Globus pallidus (tissue), 1 donor: ENCODE measurements around the gene KCNJ9.
"Not testable (repeated sequence)": the region's sequence is repeated elsewhere in the genome, so short reads cannot be mapped to it uniquely, and the experiment has no call there.

Experiments used
- DNase-seq: peaks from one replicate; pipeline ENCODE4 v3.0.0-alpha.2; 2015; ENCODE audit warnings: low spot score

The KCNJ9 gene

GRCh38 chr1:160081261-160081936 is at the start of gene KCNJ9:
TSS of gene KCNJ9 (plus strand) at chr1:160081538. CDS start at chr1:160084031, 2,493 bp downstream.
- DNase-seq = peak; percentile 94

DNA sequence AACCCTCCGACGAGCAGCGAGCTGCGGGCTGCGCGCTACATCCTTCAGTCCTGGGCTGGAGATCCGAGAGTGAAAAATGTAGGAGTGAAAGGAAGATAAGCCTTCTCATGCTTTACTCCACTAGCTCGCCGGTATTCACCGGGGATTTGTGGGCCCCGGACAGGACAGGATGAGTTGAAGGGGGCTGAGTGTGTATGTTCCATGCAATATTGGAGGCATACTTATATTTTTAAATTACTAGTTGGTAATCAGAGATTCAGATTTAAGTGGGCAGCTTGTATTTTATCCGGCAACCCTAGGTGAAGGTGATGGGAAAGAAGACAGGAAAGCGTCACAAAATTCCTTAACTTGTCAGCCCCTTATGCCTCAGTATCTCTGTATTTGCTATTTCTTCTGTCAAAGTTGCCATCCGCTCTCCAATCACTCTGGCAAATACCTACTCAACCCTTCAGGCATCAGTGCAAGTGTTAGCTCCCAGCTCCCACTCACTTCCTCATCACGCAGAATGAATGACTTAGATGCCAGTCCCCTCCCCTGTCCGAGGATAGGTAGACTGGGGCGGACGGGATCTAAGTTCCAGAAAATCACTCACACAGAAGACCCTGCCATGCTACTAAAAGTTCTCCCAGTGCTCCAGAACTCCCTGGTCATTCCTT is 49.0 kb upstream of the KCNJ9 start:
- no peak for DNase-seq

GRCh38 chr1:160040476-160040875 is 40.9 kb upstream of the KCNJ9 start:
- no peak for DNase-seq

GRCh38 chr1:160043543-160043942 is 37.8 kb upstream of the KCNJ9 start:
- DNase-seq = no peak

GRCh38 chr1:160045653-160046052 is 35.7 kb upstream of the KCNJ9 start:
- DNase-seq = peak; percentile 49

DNA sequence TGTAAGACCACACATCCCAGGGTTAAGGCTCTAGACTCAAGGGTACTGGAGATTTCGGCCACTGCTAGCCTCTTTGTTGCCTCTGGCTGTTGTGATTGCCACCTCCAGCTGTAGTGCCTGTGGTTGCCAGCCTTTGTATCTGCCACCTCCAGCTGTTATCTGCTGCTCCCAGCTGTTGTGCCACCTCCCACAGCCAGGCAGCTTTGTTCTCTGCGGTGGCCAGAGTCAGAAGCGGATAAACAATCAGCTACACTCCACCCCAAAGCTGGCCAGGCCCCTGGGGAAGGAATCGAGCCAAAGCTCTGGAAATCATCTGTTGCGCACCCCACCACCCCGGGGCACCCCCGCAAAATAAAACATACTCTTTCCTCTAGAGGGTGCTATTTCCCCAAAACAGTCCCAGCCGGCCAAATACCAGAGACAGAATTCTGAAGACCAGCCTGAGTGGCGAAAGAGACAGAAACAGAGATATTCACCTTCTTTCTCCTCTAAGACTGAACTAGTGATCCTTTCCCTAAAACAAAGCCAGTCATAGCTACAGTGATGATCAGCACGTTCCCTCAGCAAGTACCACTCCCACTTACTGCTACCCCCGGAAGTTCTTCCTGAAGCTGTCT is 34.7 kb upstream of the KCNJ9 start:
- DNase-seq = peak; percentile 98

DNA sequence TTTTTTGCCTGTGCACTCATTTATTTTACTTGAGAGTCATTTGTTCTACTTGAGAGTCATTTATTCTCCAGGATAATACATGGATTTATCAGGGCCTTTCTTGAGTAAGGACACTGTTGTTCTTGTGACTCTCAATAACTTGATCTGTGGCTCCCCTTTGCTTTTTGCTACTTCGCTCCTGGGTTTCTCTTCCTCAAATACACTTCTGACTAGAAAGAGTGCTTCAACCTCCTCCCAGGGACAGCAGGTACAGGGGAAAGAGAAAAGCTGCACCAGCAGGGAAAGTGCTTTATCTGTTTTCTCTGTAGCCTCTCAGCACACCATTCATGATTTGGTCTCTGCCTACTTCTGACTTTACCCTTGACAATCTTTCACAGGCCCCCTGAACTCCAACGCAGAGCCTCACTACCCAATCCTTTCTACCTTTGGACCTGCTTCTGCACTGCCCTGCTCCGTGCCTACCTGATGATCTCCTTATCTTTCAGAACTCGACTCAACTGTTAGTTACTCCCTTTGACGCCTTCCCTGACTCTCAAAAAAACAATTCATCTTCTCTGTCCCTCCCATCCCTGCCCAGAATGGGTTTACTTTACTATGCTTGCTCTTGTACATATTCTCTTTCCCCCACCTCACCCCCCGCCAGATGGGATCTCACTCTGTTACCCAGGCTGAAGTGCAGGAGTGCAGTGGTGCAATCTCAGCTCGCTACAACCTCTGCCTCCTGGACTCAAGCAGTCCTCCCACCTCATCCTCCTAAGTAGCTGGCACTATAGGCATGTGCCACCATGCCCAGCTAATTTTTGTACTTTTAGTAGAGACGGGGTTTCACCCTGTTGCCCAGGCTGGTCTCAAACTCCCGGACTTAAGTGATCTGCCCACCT is 34.0 kb upstream of the KCNJ9 start:
- no peak for DNase-seq

GRCh38 chr1:160048335-160048734 is 33.0 kb upstream of the KCNJ9 start:
- DNase-seq = no peak

DNA sequence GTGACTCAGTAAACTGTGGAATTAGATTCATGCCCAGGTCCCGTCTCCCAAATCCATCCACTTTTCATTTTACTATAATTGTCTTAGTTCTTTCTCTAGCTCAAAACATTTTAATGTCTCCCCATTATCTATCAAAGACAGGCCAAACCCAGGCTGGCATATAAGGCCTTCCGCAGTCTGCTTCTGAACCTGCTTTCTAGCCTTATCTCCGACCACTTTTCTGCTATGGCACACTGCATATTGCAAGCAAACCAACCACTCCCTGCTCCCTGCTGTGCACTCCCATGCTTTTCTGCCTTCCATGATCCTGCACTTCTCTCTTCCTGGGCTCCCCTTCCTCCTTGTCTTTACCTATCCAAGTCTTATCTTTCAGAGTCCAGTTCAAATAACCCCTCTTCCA is 32.2 kb upstream of the KCNJ9 start:
- DNase-seq = no peak

GRCh38 chr1:160050182-160050581 is 31.2 kb upstream of the KCNJ9 start:
- DNase-seq = not testable (repeated sequence)

GRCh38 chr1:160050619-160051018 is 30.7 kb upstream of the KCNJ9 start:
- no peak for DNase-seq

- no peak for DNase-seq
Observed at GRCh38 chr1:160052936-160053335, 28.4 kb upstream of the KCNJ9 start.

DNA sequence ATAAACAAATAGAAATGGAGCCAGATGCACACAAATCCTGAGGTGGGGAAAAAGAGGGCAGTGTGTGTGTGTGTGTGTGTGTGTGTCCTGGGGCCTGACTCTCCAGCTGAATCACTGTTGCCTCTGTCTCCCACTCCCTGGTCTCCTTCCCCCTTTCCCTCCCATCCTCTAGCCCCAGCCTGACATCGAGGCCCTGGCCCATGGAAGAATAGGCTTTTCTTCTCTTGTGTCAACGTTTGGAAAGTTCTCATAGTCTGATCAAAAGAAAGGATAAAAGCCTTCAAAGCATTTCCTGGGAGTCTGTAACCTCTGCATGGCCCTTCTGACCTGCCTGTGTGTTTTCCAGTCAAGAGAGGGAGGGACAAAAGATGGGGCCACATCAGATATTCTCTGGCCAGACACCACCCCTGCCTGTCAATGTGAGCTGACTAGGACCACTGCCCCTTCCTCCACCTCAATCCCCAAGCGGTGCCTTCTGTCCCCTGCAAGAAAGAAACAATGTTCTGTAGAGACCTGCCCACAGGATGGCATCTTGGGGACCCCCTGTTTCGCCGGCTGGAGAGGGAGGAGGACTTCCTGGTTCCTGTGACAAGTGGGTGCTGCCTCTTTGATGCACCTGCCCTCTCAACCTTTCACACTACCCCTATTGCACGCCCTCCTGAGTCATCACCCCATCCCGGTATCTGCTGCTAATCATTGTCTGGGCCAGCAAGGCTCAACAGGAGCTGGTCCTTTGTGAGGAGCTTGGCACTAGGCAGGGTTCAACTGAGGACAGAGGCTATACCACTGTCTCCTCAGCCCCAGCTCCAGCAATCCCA is 27.6 kb upstream of the KCNJ9 start:
- DNase-seq = no peak

DNA sequence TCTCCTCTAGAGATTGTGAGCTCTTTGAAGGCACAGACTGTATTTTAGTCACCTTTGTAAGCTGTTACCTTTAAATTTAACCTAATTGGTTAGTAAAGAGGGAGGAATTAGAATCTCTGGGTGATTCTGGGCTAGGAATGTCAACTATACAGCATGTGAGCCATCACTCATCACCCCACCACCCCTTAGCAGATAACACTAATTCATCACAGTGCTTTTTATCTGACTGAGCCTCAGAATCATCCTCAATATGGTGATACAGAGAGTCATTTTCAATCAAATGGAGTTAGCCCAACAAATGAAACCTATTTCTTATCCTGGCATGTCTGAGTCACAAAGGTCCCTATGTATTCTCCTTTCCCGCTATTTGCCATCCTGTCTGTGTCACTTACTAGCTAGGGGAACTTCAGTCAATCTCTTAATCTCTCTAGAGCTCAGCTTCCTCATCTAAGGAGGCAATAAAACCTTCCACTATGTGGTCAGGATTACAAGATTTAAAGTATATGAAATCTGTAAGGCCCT is 24.6 kb upstream of the KCNJ9 start:
- no peak for DNase-seq

DNA sequence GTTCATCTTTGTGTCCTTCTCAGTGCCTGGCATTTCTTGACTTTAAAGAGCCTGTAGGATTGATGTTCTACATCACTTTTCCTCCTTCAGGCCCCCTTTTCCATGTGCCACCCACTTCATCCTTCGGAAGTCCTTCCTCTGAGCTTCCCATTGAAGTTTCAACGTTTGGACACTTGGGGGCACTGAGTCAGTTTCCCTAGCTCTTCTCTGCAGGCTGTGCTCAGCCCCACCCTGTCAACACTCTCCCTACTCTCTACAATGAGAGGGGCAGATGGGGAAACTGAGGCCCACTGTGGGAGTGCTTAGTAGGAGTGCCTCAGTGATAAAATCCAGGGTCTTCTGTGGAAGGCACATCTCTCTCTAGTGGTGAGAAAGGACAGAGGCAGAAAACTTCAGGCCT is 23.3 kb upstream of the KCNJ9 start:
- peak; percentile 69 for DNase-seq

DNA sequence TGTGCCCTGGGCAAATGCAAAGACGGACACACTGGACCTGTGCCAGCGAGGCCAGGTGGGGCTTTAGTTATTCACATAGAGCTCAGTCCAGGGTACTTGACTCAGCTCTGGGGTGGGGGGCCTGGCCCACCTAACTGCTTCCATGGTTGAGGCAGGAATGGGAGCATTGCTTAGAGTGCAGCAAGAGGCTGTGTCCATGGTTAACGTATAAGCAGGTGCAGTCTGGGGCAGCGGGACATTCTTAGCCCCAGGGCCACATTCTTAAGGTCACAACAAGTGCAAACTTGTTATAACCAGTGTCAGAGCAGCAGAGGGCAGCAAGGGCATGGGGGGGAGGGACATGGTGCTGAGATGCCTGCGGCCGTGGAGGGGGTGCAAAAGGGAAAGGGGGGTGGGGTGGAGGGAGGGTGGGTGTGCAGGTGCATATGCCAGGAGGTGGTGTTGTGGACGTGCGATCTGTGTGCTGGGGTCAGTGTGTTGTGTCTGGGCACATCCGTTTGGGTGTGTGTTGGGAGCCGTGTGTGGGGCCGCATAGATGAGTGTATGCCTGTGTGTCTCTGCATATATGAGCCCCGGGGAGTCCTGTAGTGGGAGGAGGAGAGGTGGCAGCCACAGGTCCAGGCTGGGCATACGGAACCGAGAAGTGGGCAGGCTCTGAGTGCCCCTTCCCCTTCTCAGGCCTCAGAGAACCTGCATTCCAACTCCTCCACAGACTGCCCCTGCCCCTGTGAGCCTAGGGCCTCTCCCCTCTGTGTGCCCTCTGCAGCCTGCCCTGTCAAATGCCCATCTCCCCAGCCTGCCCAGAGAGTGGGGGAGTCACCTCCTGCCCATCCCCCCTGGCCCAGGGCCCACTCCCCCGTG is 19.7 kb upstream of the KCNJ9 start:
- peak; percentile 78 for DNase-seq

DNA sequence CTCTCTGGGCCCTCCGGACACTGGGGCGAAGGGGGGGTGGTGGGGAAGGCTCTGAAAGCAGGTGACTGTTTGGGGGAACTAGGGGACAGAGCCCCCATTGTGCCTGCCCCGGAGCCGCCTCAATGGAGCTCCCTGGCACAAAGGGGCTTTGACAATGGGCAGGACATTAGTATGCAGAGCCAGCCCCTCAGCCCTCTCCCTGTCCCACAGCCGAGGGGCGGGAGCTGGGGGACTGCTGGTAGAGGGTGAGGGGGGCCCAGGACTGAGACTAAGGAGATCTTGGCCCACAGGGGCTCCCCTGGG is 19.2 kb upstream of the KCNJ9 start:
- DNase-seq = peak; percentile 99

GRCh38 chr1:160063176-160063575 is 18.2 kb upstream of the KCNJ9 start:
- no peak for DNase-seq

DNA sequence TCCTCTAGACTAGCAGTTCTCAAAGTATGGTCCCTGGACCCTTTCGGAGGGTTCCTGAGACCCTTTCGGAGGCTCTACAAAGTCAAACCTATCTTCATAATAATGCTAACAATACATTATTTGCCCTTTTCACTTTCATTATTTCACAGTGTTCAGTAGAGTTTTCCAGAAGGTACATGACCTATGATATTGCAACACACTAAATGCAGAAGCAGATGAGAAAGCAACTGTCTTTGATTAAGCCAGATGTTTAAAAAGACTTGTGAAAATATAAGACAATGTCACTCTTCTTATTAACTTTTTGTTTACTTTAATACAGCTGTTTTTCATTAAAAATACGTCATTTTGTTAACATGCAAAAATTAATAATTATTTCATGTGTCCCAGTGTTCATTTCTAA is 17.2 kb upstream of the KCNJ9 start:
- no peak for DNase-seq

DNA sequence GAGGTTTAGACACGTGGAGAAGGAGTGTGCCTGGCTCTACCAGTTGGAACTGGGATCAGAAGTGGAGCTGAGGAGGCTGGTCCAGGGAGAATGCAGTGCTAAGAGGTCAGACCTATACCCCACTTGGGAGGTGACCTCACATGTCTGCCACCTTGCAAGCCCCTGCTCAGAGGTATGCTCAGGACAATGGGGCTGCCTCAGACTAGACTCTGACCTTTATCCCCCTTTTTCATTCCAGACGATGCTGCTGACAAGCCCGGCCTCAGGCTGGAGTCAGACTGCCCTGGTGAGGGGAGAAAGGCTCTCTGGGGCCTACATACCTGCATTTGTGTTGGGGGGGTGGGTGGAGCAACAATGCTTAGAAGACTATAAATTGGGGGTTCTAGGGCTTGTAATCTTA is 16.6 kb upstream of the KCNJ9 start:
- DNase-seq = no peak
